Measurements from ENCODE around the gene PLD4.

Gene PLD4

DNA sequence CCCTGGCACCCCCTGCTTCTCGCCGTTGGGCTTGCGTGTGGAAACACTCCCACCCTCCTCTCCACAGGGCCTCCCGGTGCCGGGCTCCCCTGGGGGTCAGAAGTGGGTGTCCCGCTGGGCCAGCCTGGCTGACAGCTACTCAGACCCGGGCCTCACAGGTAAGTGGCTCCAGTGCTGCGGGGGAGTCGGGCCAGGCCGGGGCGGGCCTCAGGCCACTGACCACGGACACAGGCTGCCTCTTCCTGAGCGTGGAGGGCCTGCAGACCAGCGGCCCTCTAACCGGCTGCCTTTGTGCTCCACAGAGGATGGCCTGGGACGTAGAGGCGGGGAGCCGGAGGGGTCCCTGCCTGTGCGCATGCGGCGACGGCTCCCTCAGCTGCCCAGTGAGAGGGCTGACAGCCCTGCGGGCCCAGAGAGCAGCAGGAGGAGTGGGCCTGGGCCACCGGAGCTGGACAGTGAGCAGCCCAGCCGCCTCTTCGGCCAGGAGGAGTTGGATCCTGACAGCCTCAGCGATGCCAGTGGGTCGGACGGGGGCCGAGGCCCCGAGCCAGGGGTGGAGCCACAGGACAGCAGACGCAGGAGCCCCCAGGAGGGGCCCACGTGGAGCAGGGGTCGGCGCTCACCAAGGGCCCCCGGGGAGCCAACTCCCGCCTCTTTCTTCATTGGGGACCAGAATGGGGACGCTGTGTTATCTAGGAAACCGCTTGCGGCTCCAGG lies 38.5 kb upstream of the PLD4 start:
- H3K79me2 ChIP-seq (ENCODE audit: insufficient read depth, low read length): no peaks in the 10 kb centered on the region
- no peak overlapping the region for H3K4me3 ChIP-seq (ENCODE audit: low read depth in 1 of 2, low read length in 2 of 2)
- H3K9ac ChIP-seq (ENCODE audit: low read depth, low read length): no peak overlapping the region
- no peaks in the 10 kb centered on the region for H3K9me3 ChIP-seq (ENCODE audit: insufficient read depth, low read length, severe bottlenecking)
- no peak overlapping the region for H3K4me2 ChIP-seq (ENCODE audit: insufficient read depth, low read length)
- no peaks in the 10 kb centered on the region for H3K36me3 ChIP-seq (ENCODE audit: insufficient read depth, low read length)
- H3K4me1 ChIP-seq (ENCODE audit: insufficient read depth, low read length): no peaks in the 10 kb centered on the region
- H2AFZ ChIP-seq (ENCODE audit: low read depth, low read length): no peak overlapping the region
- TF ChIP-seq, protein P1, sequence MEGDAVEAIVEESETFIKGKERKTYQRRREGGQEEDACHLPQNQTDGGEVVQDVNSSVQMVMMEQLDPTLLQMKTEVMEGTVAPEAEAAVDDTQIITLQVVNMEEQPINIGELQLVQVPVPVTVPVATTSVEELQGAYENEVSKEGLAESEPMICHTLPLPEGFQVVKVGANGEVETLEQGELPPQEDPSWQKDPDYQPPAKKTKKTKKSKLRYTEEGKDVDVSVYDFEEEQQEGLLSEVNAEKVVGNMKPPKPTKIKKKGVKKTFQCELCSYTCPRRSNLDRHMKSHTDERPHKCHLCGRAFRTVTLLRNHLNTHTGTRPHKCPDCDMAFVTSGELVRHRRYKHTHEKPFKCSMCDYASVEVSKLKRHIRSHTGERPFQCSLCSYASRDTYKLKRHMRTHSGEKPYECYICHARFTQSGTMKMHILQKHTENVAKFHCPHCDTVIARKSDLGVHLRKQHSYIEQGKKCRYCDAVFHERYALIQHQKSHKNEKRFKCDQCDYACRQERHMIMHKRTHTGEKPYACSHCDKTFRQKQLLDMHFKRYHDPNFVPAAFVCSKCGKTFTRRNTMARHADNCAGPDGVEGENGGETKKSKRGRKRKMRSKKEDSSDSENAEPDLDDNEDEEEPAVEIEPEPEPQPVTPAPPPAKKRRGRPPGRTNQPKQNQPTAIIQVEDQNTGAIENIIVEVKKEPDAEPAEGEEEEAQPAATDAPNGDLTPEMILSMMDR (IDR thresholded peaks at IDR 0.05; ENCODE audit: borderline replicate concordance, extremely low read depth, low read length, poor library complexity, severe bottlenecking): no peak
- no peak for TF ChIP-seq EZH2 (IDR thresholded peaks at IDR 0.05; ENCODE audit: borderline replicate concordance, low read depth, low read length, severe bottlenecking)
- ATAC-seq (ENCODE audit: insufficient read depth, low read depth): no peak
- H4K20me1 ChIP-seq (ENCODE audit: insufficient read depth, low read length): peaks cover 4% of the 10 kb centered on the region
- H3K27ac ChIP-seq (ENCODE audit: low read length): no peak overlapping the region
- DNase-seq: no peak
- H3K27me3 ChIP-seq (ENCODE audit: insufficient read depth, low read length, poor library complexity): no peaks in the 10 kb centered on the region

DNA sequence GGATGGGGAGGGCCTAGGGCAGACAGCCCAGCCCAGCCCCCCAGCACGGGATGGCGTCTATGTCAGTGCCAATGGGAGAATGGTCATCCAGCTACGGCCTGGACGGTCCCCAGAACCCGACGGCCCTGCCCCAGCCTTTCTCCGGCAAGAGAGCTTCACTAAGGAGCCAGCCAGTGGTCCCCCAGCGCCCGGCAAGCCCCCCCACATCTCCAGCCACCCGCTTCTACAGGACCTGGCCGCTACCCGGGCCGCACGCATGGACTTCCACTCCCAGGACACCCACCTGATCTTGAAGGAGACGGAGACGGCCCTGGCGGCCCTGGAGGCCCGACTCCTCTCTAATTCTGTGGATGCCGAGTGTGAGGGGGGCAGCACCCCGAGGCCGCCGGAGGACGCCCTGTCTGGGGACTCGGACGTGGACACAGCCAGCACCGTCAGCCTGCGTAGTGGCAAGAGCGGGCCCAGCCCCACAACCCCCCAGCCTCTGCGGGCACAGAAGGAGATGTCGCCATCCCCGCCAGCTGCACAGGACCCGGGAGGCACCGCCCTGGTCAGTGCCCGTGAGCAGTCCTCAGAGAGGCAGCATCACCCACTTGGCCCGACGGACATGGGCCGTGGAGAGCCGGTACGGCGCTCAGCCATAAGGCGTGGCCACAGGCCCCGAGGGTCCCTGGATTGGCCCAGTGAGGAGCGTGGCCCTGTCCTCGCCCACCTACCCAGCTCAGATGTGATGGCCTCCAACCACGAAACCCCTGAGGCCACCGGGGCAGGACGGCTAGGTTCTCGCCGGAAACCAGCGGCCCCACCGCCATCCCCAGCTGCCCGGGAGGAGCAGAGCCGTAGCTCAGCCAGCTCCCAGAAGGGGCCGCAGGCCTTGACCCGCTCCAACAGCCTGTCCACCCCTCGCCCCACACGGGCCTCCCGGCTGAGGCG lies 37.7 kb upstream of the PLD4 start:
- Histone ChIP-seq H3K36me3 (ENCODE audit: insufficient read depth, low read length) (no peaks in the 10 kb centered on the region), H3K27ac (ENCODE audit: low read length) (no peak overlapping the region), H3K4me1 (ENCODE audit: insufficient read depth, low read length) (no peaks in the 10 kb centered on the region), H2AFZ (ENCODE audit: low read depth, low read length) (no peak overlapping the region), H3K9ac (ENCODE audit: low read depth, low read length) (no peak overlapping the region), H4K20me1 (ENCODE audit: insufficient read depth, low read length) (peaks cover 4% of the 10 kb centered on the region), H3K4me3 (ENCODE audit: low read depth in 1 of 2, low read length in 2 of 2) (no peak overlapping the region), H3K4me2 (ENCODE audit: insufficient read depth, low read length) (no peak overlapping the region), H3K9me3 (ENCODE audit: insufficient read depth, low read length, severe bottlenecking) (no peaks in the 10 kb centered on the region), H3K79me2 (ENCODE audit: insufficient read depth, low read length) (no peaks in the 10 kb centered on the region), H3K27me3 (ENCODE audit: insufficient read depth, low read length, poor library complexity) (no peaks in the 10 kb centered on the region)
- no peak for TF ChIP-seq EZH2 (IDR thresholded peaks at IDR 0.05; ENCODE audit: borderline replicate concordance, low read depth, low read length, severe bottlenecking)
- TF ChIP-seq, protein P1 (IDR thresholded peaks at IDR 0.05; ENCODE audit: borderline replicate concordance, extremely low read depth, low read length, poor library complexity, severe bottlenecking): no peak
- DNase-seq: no peak
- no peak for ATAC-seq (ENCODE audit: insufficient read depth, low read depth)

GRCh38 chr14:104887623-104888488 lies 36.8 kb upstream of the PLD4 start:
- no peak overlapping the region for H2AFZ ChIP-seq (ENCODE audit: low read depth, low read length)
- DNase-seq (no peak), ATAC-seq (ENCODE audit: insufficient read depth, low read depth) (no peak)
- TF ChIP-seq EZH2 (IDR thresholded peaks at IDR 0.05; ENCODE audit: borderline replicate concordance, low read depth, low read length, severe bottlenecking): no peak
- TF ChIP-seq, protein P1 (IDR thresholded peaks at IDR 0.05; ENCODE audit: borderline replicate concordance, extremely low read depth, low read length, poor library complexity, severe bottlenecking): no peak
- H3K4me2 ChIP-seq (ENCODE audit: insufficient read depth, low read length): no peak overlapping the region
- no peak overlapping the region for H3K9ac ChIP-seq (ENCODE audit: low read depth, low read length)
- H3K36me3 ChIP-seq (ENCODE audit: insufficient read depth, low read length): no peaks in the 10 kb centered on the region
- H4K20me1 ChIP-seq (ENCODE audit: insufficient read depth, low read length): no peaks in the 10 kb centered on the region; the same call in 1 of the 2 replicates
- no peak overlapping the region for H3K27ac ChIP-seq (ENCODE audit: low read length)
- H3K9me3 ChIP-seq (ENCODE audit: insufficient read depth, low read length, severe bottlenecking): no peaks in the 10 kb centered on the region
- H3K27me3 ChIP-seq (ENCODE audit: insufficient read depth, low read length, poor library complexity): no peaks in the 10 kb centered on the region
- H3K4me1 ChIP-seq (ENCODE audit: insufficient read depth, low read length): no peaks in the 10 kb centered on the region
- H3K79me2 ChIP-seq (ENCODE audit: insufficient read depth, low read length): no peaks in the 10 kb centered on the region
- no peak overlapping the region for H3K4me3 ChIP-seq (ENCODE audit: low read depth in 1 of 2, low read length in 2 of 2)
